ENCODE results near the gene GOLGA6L22.
"Not testable (repeated sequence)": the region's sequence is repeated elsewhere in the genome, so short reads cannot be mapped to it uniquely, and the experiment has no call there.

Gene GOLGA6L22

GRCh38 chr15:22458603-22459002, at the start of gene GOLGA6L22:
Gene GOLGA6L22 (plus strand): TSS chr15:22458903. CDS start chr15:22458994, 91 bp downstream.
- DNase-seq: not testable (repeated sequence)

- DNase-seq: not testable (repeated sequence)
Measured at GRCh38 chr15:22417288-22417687, 41.4 kb upstream of the GOLGA6L22 start.

- DNase-seq: not testable (repeated sequence)
Measured at GRCh38 chr15:22417795-22418194, 40.9 kb upstream of the GOLGA6L22 start.

GRCh38 chr15:22418212-22418611, 40.5 kb upstream of the GOLGA6L22 start:
- not testable (repeated sequence) for DNase-seq

- DNase-seq: not testable (repeated sequence)
Measured at GRCh38 chr15:22418666-22419065, 40.0 kb upstream of the GOLGA6L22 start.

GRCh38 chr15:22420340-22420739, 38.4 kb upstream of the GOLGA6L22 start:
- DNase-seq: not testable (repeated sequence)

- DNase-seq: not testable (repeated sequence)
Measured at GRCh38 chr15:22429426-22429825, 29.3 kb upstream of the GOLGA6L22 start.

GRCh38 chr15:22431687-22432086, 27.0 kb upstream of the GOLGA6L22 start:
- DNase-seq: not testable (repeated sequence)

GRCh38 chr15:22494490-22495113, 35.9 kb downstream of the GOLGA6L22 start:
- DNase-seq: not testable (repeated sequence)

GRCh38 chr15:22497200-22497599, 38.5 kb downstream of the GOLGA6L22 start:
- not testable (repeated sequence) for DNase-seq

GRCh38 chr15:22498220-22498925, 39.7 kb downstream of the GOLGA6L22 start:
- not testable (repeated sequence) for DNase-seq

- not testable (repeated sequence) for DNase-seq
Measured at GRCh38 chr15:22502272-22502671, 43.6 kb downstream of the GOLGA6L22 start.

GRCh38 chr15:22506959-22507358, 48.3 kb downstream of the GOLGA6L22 start:
- DNase-seq: not testable (repeated sequence)

GRCh38 chr15:22516140-22516539, 57.4 kb downstream of the GOLGA6L22 start:
- DNase-seq: not testable (repeated sequence)

Data from erythroblast (primary cell).